ENCODE data around the gene CAMKMT.

DNA sequence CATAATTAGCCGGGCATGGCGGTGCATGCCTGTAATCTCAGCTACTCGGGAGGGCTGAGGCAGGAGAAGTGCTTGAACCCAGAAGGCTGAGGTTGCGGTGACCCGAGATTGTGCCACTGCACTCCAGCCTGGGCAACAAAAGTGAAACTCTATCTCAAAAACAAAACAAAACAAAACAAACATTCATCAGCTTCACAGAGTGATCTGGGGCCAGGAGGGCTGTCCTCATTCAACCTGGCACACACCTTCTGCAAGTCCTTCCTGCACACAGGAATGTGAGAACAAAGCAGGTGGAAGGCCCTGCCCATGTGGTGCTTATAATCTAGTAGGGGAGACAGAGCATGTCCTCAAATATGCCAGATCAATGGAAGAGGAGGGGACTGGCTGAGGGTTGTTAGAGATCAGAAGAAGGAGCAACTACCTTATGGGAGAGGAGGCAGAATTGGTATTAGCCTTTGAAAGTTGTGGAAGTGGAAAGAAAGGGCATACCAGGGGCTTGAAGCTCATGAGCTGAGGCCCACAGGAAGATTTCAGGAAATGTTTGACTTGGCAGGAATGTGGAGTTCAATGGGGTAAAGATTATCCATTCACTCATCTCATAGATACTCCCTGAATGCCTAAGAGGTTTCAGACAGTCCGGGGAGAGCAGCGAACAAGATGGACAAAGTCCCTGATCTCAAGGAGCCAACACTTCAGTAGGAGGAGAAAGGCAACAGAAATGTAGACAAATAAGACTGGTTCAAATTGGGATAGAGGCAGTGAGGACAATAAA, 424.5 kb downstream of the CAMKMT start:
- TF ChIP-seq POLR2A (IDR thresholded peaks at IDR 0.05) (no peak), POLR2AphosphoS5 (IDR thresholded peaks at IDR 0.05) (no peak)
- TF ChIP-seq, protein P1, sequence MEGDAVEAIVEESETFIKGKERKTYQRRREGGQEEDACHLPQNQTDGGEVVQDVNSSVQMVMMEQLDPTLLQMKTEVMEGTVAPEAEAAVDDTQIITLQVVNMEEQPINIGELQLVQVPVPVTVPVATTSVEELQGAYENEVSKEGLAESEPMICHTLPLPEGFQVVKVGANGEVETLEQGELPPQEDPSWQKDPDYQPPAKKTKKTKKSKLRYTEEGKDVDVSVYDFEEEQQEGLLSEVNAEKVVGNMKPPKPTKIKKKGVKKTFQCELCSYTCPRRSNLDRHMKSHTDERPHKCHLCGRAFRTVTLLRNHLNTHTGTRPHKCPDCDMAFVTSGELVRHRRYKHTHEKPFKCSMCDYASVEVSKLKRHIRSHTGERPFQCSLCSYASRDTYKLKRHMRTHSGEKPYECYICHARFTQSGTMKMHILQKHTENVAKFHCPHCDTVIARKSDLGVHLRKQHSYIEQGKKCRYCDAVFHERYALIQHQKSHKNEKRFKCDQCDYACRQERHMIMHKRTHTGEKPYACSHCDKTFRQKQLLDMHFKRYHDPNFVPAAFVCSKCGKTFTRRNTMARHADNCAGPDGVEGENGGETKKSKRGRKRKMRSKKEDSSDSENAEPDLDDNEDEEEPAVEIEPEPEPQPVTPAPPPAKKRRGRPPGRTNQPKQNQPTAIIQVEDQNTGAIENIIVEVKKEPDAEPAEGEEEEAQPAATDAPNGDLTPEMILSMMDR (IDR thresholded peaks at IDR 0.05 in 8 of 11, conservative IDR thresholded peaks at IDR 0.05 in 3 of 11), result no peak

Data from spleen (tissue), 7 donors.